ENCODE measurements around the gene OR51B4.
"Not testable (repeated sequence)": the region's sequence is repeated elsewhere in the genome, so short reads cannot be mapped to it uniquely, and the experiment has no call there.

The OR51B4 gene, protein sequence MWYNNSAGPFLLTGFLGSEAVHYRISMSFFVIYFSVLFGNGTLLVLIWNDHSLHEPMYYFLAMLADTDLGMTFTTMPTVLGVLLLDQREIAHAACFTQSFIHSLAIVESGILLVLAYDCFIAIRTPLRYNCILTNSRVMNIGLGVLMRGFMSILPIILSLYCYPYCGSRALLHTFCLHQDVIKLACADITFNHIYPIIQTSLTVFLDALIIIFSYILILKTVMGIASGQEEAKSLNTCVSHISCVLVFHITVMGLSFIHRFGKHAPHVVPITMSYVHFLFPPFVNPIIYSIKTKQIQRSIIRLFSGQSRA

DNA sequence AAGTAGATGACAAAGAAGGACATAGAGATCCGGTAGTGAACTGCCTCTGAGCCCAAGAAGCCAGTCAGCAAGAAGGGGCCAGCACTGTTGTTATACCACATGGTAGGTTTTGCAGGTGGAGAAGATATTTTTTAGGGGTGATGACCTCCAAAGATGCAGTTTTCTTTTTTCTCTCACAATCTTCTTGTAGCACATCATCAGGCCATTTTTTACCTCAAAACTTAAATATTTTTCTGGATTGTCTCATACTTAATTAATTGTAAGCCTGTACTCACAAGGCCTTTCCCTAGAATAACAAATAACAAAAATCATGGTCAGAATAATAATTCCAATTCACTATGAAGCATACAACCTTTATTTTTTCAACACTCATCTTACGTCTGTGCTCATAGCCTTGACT, at the start of gene OR51B4:
OR51B4 (minus strand) TSS at position 101 of the 400 bp plus-strand sequence; CDS start at position 101, 0 bp downstream.
- DNase-seq (ENCODE audit: low spot score), result no peak

DNA sequence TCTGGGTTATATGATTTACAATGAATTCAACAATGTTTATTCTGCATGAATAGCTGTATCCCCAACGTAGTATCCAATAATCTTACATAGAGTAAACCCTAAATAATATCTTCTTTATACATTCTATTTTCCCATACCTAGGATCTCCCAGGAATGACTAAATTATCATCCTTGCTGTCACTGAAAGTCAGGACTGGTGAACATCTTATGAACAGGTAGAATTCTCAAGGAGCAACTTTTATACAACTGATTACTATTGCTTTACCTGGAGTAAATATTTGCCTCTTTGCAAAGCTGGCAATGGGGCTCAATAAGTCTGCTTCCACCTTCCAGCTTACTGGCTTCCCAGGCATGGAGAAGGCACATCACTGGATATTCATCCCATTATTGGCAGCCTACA, 49.5 kb upstream of the OR51B4 start, which contains the start of gene OR51B6:
OR51B6 (plus strand) TSS at position 301 of the 400 bp plus-strand sequence; CDS start at position 301, 0 bp downstream.
- no peak for DNase-seq (ENCODE audit: low spot score)

DNA sequence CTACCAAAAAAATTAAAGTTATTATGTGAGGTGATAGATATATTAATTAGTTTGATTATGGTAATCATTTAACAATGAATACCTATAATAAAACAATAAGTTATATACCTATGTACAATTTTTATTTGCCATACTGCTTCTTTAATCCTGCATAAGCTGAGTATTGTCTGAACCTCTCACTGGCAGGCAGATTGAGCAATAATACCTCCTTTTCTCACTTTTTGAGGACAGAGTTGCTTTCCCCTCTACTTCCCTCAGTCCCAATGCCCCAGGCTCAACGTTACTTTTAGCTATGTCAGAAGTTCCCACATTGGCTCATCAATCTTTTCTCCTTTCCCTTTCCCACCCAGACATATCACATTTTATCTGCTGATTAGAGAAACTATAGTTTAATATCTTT, 47.8 kb upstream of the OR51B4 start:
- DNase-seq (ENCODE audit: low spot score), result no peak

DNA sequence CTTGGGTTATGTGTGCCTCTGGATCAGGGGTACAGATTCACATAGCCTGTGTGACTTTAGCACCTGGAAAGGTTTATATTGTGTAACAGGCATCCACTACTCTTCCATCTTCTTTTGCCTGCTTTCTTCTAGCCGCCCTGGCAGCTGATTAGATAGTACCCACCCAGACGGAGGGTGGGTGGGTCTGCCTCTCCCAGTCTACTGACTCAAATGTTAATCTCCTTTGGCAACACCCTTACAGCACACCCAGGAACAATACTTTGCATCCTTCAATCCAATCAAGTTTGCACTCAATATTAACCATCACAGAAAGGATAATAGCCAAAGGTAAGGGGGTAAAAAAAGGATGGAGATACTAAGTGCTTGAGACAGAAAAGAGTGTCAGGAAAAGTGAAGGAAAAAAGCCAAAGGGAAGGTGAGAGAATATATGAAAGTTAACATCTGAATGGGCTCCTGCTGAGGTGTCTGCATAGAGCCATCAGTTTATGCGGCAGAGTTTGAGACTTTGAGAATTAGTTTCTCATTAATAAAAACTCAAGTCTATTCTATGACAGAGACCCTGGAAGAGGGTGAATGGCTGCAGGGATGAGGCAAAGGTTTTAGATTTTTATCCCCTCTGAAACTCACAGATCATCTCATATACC, 46.9 kb upstream of the OR51B4 start:
- DNase-seq (ENCODE audit: low spot score), result no peak

DNA sequence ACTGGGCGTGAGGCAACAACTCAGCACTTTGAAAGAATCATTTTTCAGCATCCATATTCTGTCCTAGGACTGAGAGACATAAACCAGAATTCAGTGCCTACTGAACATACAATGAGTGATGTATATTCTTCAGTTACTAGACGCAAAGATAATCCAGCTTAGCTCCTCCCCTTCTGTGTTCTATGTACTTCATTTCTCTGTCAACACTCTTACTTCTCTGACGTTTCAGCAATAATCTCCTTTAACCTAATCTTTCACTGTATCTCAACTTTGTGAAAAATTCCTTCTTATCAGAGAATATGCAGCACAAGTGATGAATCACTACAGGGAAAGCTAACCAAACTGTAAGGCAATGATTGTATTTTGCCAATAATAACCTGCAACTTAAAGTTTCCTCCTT, 44.1 kb upstream of the OR51B4 start:
- no peak for DNase-seq (ENCODE audit: low spot score)

DNA sequence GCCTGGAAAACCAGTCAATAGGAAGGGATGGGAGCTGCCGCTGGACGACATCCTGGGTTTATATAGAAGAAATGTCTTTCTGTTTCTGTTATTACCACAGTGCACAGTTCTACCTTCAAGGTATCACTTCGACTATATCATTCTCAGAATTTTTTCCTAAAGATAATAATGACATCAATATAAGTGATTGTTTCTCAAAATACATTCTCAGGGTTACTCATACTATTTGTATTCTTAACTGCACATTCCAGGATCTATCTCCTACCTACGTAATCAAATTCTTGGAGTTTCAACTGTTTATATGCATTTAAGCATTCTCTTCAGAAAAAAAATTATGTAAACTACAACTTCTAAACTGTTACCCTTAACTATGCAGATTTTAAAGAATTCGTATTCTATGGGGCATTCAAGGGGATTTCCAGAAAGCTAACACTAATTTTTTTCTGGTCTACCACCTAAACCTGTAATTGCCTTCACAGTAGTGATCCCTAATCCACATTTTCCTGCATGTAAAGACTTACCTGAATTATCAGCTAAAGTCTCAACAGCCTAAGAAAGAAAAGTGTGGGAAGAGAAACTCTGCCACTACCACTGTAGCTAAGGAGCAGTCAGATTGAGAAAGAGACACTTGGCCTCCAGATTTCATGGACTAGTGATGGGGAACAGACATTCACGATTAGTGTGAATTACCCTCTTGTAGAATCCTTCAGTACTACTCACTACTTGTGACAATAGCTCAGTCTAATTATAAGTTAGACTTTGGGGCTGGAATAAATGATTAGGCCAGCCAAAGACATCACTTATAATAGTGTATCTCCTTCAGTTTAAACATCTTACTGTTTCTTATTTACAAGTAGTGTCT, 42.0 kb upstream of the OR51B4 start, which contains the start of gene OR51B5:
OR51B5 (minus strand) TSS at position 51 of the 862 bp plus-strand sequence; CDS start at position 51, 0 bp downstream.
- no peak for DNase-seq (ENCODE audit: low spot score)

DNA sequence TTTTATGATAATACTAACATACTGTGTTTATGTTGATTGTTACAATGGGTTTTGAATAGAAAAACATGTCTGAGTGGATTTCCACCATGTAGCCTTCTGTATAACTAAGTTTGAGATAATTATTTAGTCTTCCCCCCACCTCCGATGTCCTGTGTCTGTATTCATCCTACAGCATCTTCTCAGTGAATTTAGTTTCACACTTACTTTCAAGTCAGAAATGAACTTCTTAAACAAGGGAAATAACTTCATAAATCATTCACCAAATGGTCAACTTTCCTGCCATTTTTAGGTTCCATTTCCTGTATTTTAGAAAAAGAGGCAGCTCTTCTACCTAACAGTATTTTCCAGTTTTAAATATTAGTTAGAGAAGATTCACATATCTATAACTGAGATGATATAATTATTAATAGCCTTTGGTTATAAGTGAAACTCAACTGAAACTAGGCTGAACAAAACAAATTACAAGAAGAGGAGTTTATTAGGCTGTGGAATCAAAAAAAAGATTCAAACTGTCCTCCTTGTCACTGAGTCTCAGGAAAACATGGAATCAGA, 38.1 kb upstream of the OR51B4 start:
- no peak for DNase-seq (ENCODE audit: low spot score)

DNA sequence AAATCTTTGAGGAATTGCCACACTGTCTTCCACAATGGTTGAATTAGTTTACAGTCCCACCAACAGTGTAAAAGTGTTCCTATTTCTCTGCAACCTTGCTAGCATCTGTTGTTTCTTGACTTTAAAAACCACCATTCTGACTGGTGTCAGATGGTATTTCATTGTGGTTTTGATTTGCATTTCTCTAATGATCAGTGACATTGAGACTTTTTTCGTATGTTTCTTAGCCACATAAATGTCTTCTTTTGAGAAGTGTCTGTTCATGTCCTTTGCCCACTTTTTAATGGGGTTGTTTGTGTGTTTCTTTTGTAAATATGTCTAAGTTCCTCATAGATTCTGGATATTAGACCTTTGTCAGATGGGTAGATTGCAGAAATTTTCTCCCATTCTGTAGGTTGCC, 35.5 kb upstream of the OR51B4 start:
- not testable (repeated sequence) for DNase-seq (ENCODE audit: low spot score)

DNA sequence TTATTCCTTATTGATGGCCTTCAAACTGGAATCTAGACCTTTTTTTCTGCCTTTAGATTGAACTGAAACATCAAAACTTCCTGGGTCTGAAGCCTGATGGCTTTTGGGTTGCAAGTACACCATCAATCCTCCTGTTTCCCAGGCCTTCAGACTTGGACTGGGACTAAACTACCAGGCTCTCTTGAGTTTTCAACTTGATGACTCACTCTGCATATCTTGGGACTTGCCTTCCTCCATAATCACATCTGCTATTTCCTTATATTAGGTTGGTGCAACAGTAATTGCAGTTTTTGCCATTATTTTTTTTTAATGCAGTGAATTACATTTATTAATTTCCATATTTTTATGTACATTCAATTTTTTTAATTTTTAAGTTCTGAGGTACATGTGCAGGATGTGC, 34.6 kb upstream of the OR51B4 start:
- no peak for DNase-seq (ENCODE audit: low spot score)

DNA sequence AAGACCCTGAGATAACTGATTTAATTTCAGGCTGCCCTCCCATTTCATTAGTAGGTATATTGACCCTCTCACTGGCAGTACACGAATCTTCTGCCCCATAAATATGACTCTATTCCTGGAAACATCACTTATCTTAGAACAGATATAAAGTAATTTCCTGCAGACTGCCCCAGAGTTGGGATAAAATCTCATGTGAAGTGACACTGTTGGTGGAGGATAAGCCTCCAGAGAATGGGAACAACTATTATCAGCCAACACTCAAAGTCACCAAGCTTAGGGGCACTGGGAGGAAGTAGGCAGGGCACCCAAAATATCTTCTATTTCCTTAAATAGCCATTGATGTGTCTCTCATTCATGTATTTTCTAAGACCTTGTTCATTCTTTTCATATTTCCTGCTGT, 33.4 kb upstream of the OR51B4 start:
- no peak for DNase-seq (ENCODE audit: low spot score)

DNA sequence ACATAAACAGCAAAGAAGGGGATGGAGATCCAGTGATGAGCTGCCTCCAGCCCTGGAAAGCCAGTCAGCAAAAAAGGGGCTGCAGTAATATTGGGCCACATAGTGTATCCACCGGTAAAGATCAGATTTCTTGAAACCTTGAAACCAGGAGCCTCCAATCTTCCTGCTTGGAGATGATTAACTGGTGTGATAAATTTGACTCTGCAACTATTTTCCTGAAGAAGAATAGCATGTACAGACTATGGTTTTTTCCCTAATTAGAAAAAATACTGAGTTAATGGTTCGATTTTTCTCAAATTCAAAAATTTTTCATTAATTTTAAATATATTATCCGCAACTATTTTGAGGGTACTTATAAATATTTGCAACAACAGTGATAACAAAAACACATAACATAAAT, 22.5 kb upstream of the OR51B4 start, which contains the start of gene OR51B2:
OR51B2 (minus strand) TSS at position 101 of the 400 bp plus-strand sequence; CDS start at position 101, 0 bp downstream.
- no peak for DNase-seq (ENCODE audit: low spot score)

DNA sequence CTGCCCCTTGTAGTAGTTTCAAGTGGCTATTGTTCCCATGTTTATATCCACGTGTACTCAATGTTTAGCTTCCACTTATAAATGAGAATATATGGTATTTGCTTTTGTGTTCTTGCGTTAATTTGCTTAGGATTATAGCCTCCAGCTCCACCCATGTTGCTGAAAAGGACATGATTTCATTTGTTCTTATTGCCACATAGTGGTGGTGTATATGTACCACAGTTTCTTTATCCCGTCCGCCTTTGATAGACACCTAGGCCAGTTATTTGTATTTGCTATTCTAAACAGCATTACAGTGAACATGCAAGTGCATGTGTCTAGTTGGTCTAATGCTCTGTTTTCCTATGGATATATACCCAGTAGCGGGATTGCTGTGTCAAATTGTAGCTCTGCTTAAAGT, 15.5 kb upstream of the OR51B4 start:
- no peak for DNase-seq (ENCODE audit: low spot score)

DNA sequence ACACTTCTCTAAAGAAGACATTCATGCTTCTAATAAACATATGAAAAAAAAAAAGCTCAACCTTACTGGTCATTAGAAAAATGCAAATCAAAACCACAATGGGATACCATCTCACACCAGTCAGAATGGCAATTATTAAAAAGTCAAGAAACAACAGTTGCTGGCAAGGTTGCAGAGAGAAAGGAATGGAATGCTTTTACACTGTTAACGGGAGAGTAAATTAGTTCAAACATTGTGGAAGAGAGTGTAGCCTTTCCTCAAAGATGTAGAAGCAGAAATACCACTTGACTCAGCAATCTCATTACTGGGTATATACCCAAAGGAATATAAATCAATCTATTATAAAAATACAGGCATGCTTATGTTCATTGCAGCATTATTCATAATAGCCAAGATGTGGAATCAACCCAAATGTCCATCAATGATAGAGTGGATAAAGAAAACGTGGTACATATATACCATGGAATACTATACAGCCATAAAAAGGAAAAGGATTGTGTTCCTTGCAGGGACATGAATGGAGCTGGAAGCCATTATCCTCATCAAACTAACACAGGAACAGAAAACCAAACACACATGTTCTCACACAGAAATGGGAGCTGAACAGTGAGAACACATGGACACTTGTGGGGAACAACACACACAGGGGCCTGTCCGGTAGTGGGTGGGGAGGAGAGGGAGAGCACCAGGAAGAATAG, 11.7 kb upstream of the OR51B4 start:
- DNase-seq (ENCODE audit: low spot score), result not testable (repeated sequence)

DNA sequence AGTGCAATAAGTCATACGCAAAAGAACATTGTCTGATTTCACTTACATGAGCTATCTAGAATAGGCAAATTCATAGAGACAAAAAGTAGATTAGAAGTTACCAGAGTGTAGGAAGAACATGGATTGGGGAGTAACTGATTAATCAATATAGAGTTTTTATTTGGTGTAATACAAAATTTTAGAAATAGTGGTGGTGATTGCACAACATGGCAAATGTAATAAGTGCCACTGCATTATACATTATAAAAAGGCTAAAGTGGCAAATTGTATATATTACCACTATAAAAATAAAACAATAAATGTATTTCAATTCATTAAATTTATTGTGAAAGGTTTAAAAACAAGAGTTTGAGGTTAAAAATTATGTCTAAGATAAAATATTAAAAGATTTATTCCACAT, 8.7 kb upstream of the OR51B4 start:
- no peak for DNase-seq (ENCODE audit: low spot score)

DNA sequence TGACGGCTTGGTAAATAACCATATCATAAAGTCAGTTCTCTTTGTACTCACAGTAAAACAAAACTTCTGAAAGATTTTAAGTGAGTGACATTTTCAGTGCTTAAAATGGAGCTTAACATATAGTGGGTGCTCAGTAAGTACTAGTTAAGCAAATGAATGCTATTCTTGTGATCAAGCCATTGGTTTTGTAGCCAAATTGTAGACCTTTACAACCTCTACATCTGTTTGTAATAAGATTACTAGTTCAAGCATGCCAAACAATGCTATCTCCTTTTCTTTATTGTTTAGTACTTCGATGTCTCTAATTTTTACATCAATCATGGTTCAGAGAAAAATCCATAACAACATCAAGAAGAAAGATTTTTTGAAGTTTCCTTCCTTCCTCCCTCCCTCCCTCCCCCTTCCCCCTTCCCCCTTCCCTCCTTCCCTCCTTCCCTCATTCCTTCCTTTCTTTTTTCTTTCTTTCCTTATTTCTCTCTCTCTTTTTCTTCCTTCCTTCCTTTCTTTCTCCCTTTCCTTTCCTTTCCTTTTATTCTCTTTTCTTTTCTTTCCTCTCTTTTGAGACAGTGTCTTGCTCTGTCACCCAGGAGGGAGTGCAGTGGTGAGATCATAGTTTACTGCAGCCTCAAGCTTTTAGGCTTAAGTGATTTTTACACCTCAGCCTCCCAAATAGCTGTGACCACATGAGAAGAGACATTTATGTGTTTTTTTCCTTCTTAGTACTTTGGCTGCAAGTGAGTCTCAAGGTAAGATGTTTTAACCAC, 5.7 kb upstream of the OR51B4 start:
- DNase-seq (ENCODE audit: low spot score), result no peak

DNA sequence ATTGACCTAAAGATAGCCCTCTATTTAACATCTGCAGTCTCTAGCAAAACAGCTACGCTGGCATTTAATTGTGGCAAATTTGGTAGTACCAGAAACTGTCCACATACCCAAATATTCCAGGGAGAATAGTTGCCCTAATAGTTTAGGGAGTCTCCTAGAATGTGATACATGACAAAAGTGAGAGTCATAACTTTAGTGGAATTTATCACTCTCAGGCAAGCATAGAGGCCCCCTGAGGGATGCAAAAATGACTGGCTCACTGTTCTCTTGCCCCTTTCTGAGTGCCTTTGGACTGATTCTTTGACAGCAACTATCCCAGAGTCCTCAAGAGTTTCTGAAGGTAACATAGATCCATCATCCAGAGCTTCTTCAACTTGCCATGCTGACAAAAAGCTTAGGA, 2.3 kb upstream of the OR51B4 start:
- DNase-seq (ENCODE audit: low spot score), result no peak

DNA sequence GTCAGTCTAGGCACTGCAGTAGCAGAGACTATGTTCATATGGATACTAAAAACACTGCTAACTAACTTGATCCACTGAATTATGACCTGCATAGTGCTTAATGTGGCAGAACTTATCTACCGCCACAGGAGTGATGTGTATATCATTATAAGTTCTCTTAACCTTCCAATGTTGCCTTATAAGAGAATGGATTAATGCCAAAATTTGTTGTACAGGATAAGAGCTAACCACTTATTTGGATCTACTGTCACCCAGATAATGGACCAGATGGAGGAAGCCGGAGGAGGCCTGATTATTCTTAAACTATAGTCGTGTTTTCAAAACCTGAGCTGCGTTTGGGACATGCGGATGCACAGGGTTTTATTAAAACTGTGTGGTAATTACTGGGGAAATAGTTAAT, 1.9 kb upstream of the OR51B4 start:
- no peak for DNase-seq (ENCODE audit: low spot score)

DNA sequence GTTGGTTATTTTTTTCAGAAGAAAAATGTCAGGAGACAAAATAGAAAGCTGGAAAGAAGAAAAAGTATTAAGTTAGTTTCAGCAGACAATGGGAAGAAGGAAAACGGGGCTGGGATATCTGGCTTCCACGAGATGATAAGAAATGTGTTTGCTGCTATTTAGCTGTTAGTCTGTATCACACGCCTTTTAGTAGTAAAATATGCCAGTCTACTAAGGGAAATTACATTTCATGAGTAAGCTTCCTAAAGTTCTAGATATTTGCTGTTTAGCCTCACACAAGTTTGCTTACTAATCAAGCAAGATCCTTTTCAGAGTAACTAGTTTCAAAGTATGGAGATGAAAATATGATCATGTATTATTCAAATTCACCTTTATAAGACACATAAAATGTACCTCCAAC, 1.5 kb downstream of the OR51B4 start:
- no peak for DNase-seq (ENCODE audit: low spot score)

DNA sequence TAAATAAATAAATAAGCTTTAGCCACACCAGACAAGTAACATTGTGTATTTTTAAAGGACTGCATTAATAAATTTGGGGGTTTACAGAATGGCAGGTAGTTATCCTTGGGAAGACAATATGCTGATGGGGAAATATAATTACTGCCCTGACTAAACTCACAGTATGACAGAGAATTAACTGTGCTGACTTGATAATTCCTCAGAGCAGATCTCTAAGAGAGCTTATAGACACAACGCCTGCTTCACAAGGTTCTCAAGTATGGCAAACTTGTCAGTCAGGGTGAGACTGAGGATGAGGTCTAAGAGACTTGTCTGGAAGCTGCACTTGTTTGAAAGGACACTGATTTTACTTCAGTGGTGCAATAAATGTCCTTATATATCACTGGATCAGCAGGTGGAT, 3.3 kb downstream of the OR51B4 start:
- DNase-seq (ENCODE audit: low spot score), result no peak

DNA sequence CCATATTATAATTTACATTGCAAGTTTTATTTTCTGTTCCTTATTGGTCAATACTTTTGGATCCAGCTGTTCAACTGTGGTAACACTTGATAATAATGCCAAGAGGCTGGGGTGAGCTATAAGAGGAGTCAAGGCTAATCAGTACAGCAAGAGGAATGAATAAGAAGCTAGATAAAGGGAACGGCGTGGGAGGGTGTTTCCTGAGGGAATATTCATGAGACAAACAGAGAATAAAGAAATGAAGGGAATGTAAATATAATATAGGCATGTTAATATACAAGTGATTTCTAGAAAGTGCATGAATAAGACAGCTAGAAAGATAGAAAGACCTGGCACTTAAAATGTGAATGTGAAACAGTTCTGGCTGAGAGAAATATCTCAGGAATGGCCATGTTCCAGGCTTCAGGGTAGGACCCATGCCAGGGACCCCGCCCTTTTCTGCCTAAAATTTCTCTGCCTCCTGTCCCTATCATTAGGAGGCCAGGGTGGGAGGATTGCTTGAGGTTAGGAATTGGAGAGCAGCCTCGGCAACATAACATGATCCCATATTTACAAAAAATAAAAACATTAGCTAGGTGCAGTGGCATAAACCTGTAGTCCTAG, 3.9 kb downstream of the OR51B4 start:
- no peak for DNase-seq (ENCODE audit: low spot score)
